GM12873 (cell line): ENCODE results near the gene DHX35.

Source experiments
- CTCF ChIP-seq: IDR thresholded peaks from 2 replicates; pipeline ENCODE4 v1.5.1; 2012; ENCODE audit warnings: low read depth, mild to moderate bottlenecking, moderate library complexity, low read length, control low read depth; ENCODE audit not compliant: insufficient read depth; ENCODE audit errors: missing control alignments

The DHX35 gene

GRCh38 chr20:39010496-39010895 is 48.4 kb downstream of the DHX35 start:
- TF ChIP-seq CTCF = no peak

- TF ChIP-seq CTCF = no peak
Observed at GRCh38 chr20:39013662-39014109, 51.5 kb downstream of the DHX35 start.

- TF ChIP-seq CTCF = no peak
Observed at GRCh38 chr20:39016041-39016440, 53.9 kb downstream of the DHX35 start.

GRCh38 chr20:39016506-39016905 is 54.4 kb downstream of the DHX35 start:
- no peak for TF ChIP-seq CTCF

- TF ChIP-seq CTCF = no peak
Observed at GRCh38 chr20:39019027-39019426, 56.9 kb downstream of the DHX35 start.

- TF ChIP-seq CTCF = no peak
Observed at GRCh38 chr20:39019805-39020325, 57.7 kb downstream of the DHX35 start.

GRCh38 chr20:39021748-39022147 is 59.6 kb downstream of the DHX35 start:
- TF ChIP-seq CTCF = no peak

- TF ChIP-seq CTCF = no peak
Observed at GRCh38 chr20:39025883-39026282, 63.7 kb downstream of the DHX35 start.
